Natural killer cell (primary cell): Measurements from ENCODE around the gene OR51M1. TPM values are rescaled to one million over a fixed set of nuclear protein-coding genes. Genes with fewer than 3 reads are reported as not detected.
"Not testable (repeated sequence)": the region's sequence is repeated elsewhere in the genome, so short reads cannot be mapped to it uniquely, and the experiment has no call there.

ENCODE experiments used
- ATAC-seq, 3 donors: fragments of 150-1000 bp in 2 of 3; fragments of 200-7000 bp in 1 of 3; cut with Tn5 transposase; 1 replicate in 1 of 3; 2 replicates in 2 of 3; pipeline ENCODE4 v1.10.0; 2021; ENCODE audit warnings: mild to moderate bottlenecking in 2 of 3, moderate library complexity in 2 of 3
- DNase-seq, 2 donors: peaks; one replicate each; pipeline versions ENCODE4 v3.0.0 to v3.0.0-alpha.2; 2013 to 2021; ENCODE audit warnings: mixed read lengths in 1 of 2
- H3K27ac ChIP-seq: one replicate; pipeline ENCODE4 v1.5.1; 2013; ENCODE audit warnings: mild to moderate bottlenecking, low read length
- H3K27me3 ChIP-seq: one replicate; pipeline ENCODE4 v1.6.1; 2013; ENCODE audit warnings: low read length; ENCODE audit not compliant: control insufficient read depth, insufficient read depth
- H3K36me3 ChIP-seq: one replicate; pipeline ENCODE4 v1.6.1; 2013; ENCODE audit warnings: low read length; ENCODE audit not compliant: control insufficient read depth, insufficient read depth
- H3K4me1 ChIP-seq: one replicate; pipeline ENCODE4 v1.6.1; 2013; ENCODE audit warnings: low read length; ENCODE audit not compliant: control insufficient read depth, insufficient read depth
- H3K4me3 ChIP-seq: one replicate; pipeline ENCODE4 v1.5.1; 2013; ENCODE audit warnings: low read length
- H3K9me3 ChIP-seq: one replicate; pipeline ENCODE4 v1.6.1; 2013; ENCODE audit warnings: low read length; ENCODE audit not compliant: control insufficient read depth, insufficient read depth
- H3K27ac Mint-ChIP-seq, 2 donors: one replicate each; pipeline ENCODE4 v1.8.0; 2022; ENCODE audit warnings: mild to moderate bottlenecking in 2 of 2, mixed read lengths in 2 of 2, moderate library complexity in 1 of 2
- H3K27me3 Mint-ChIP-seq, 2 donors: one replicate each; pipeline ENCODE4 v1.8.0; 2022; ENCODE audit warnings: low read depth in 2 of 2, mixed read lengths in 2 of 2
- H3K36me3 Mint-ChIP-seq: one replicate; pipeline ENCODE4 v1.8.0; 2022; ENCODE audit warnings: mixed read lengths
- H3K4me1 Mint-ChIP-seq, 2 donors: one replicate each; pipeline ENCODE4 v1.8.0; 2022; ENCODE audit warnings: mixed read lengths in 2 of 2
- H3K4me3 Mint-ChIP-seq: one replicate; pipeline ENCODE4 v1.8.0; 2022; ENCODE audit warnings: mild to moderate bottlenecking, moderate library complexity, mixed read lengths
- H3K9me3 Mint-ChIP-seq, 2 donors: one replicate each; pipeline ENCODE4 v1.8.0; 2022; ENCODE audit warnings: mixed read lengths in 2 of 2
- WGBS: methylation state at CpG from one replicate; pipeline ENCODE4 v1.1.7; 2013; ENCODE audit warnings: missing lambda C conversion rate; ENCODE audit not compliant: insufficient coverage; 5-methylcytosine and 5-hydroxymethylcytosine counted together
- intact Hi-C: fragments of 100-400 bp; cut with micrococcal nuclease; formaldehyde crosslinking; loops from one replicate; pipeline ENCODE4 v1.14.2; 2022
- total RNA-seq, 4 donors: library from RNA; stranded (reverse); fragments of 120-200 nt in 1 of 4; gene quantifications; one replicate each; pipeline versions ENCODE4 v1.2.3 to v1.2.4, GENCODE V29; 2013 to 2022
- TF ChIP-seq, protein P1 (sequence below): fragments of 200-600 bp; IDR thresholded peaks from one replicate; pipeline ENCODE4 v1.8.0; 2022; ENCODE audit warnings: antibody characterized with exemption

OR51M1 gene
- total RNA-seq, 3 donors from 2014 or later (not counting 1 experiment from before 2014, with no cell fraction given) = not detected

DNA sequence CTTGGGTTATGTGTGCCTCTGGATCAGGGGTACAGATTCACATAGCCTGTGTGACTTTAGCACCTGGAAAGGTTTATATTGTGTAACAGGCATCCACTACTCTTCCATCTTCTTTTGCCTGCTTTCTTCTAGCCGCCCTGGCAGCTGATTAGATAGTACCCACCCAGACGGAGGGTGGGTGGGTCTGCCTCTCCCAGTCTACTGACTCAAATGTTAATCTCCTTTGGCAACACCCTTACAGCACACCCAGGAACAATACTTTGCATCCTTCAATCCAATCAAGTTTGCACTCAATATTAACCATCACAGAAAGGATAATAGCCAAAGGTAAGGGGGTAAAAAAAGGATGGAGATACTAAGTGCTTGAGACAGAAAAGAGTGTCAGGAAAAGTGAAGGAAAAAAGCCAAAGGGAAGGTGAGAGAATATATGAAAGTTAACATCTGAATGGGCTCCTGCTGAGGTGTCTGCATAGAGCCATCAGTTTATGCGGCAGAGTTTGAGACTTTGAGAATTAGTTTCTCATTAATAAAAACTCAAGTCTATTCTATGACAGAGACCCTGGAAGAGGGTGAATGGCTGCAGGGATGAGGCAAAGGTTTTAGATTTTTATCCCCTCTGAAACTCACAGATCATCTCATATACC lies 34.9 kb upstream of the OR51M1 start:
- no peak for DNase-seq
- no peak for ATAC-seq
- TF ChIP-seq, protein P1, sequence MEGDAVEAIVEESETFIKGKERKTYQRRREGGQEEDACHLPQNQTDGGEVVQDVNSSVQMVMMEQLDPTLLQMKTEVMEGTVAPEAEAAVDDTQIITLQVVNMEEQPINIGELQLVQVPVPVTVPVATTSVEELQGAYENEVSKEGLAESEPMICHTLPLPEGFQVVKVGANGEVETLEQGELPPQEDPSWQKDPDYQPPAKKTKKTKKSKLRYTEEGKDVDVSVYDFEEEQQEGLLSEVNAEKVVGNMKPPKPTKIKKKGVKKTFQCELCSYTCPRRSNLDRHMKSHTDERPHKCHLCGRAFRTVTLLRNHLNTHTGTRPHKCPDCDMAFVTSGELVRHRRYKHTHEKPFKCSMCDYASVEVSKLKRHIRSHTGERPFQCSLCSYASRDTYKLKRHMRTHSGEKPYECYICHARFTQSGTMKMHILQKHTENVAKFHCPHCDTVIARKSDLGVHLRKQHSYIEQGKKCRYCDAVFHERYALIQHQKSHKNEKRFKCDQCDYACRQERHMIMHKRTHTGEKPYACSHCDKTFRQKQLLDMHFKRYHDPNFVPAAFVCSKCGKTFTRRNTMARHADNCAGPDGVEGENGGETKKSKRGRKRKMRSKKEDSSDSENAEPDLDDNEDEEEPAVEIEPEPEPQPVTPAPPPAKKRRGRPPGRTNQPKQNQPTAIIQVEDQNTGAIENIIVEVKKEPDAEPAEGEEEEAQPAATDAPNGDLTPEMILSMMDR = no peak
- Mint-ChIP-seq H3K4me3 (no peak overlapping the region), H3K27ac (no peak overlapping the region), H3K27me3 (peaks cover 0 to 5% of the 10 kb centered on the region in 2 donors), H3K4me1 (no peaks in the 10 kb centered on the region), H3K9me3 (peaks cover 3% of the 10 kb centered on the region in 2 donors), H3K36me3 (no peaks in the 10 kb centered on the region)
- H3K27me3 ChIP-seq = no peaks in the 10 kb centered on the region
- H3K4me3 ChIP-seq = no peak overlapping the region
- H3K27ac ChIP-seq = no peak overlapping the region
- no peaks in the 10 kb centered on the region for H3K4me1 ChIP-seq
- WGBS = 77% methylated on average over 2 of the region's 3 CpGs
- no peaks in the 10 kb centered on the region for H3K9me3 ChIP-seq
- H3K36me3 ChIP-seq = no peaks in the 10 kb centered on the region
- intact Hi-C loops = no loop called here

DNA sequence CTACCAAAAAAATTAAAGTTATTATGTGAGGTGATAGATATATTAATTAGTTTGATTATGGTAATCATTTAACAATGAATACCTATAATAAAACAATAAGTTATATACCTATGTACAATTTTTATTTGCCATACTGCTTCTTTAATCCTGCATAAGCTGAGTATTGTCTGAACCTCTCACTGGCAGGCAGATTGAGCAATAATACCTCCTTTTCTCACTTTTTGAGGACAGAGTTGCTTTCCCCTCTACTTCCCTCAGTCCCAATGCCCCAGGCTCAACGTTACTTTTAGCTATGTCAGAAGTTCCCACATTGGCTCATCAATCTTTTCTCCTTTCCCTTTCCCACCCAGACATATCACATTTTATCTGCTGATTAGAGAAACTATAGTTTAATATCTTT lies 34.1 kb upstream of the OR51M1 start:
- H3K36me3 Mint-ChIP-seq = no peaks in the 10 kb centered on the region
- ATAC-seq (no peak), DNase-seq (no peak)
- H3K4me1 Mint-ChIP-seq = no peaks in the 10 kb centered on the region
- intact Hi-C loops = no loop called here
- H3K36me3 ChIP-seq = no peaks in the 10 kb centered on the region
- peaks cover 3% of the 10 kb centered on the region in 2 donors for H3K9me3 Mint-ChIP-seq
- H3K9me3 ChIP-seq = no peaks in the 10 kb centered on the region
- TF ChIP-seq, protein P1 = no peak
- 69% methylated on average over 1 of the region's 1 CpG for WGBS
- no peaks in the 10 kb centered on the region for H3K4me1 ChIP-seq
- no peak overlapping the region for H3K27ac Mint-ChIP-seq
- H3K27me3 ChIP-seq = no peaks in the 10 kb centered on the region
- no peak overlapping the region for H3K4me3 ChIP-seq
- H3K27ac ChIP-seq = no peak overlapping the region
- H3K4me3 Mint-ChIP-seq = no peak overlapping the region
- peaks cover 0 to 5% of the 10 kb centered on the region in 2 donors for H3K27me3 Mint-ChIP-seq

DNA sequence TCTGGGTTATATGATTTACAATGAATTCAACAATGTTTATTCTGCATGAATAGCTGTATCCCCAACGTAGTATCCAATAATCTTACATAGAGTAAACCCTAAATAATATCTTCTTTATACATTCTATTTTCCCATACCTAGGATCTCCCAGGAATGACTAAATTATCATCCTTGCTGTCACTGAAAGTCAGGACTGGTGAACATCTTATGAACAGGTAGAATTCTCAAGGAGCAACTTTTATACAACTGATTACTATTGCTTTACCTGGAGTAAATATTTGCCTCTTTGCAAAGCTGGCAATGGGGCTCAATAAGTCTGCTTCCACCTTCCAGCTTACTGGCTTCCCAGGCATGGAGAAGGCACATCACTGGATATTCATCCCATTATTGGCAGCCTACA lies 32.4 kb upstream of the OR51M1 start, which contains the start of gene OR51B6:
Gene OR51B6 (plus strand): TSS at position 301 of the 400 bp plus-strand sequence. CDS start 0 bp downstream, at position 301.
- Mint-ChIP-seq H3K4me1 (no peaks in the 10 kb centered on the region), H3K27ac (no peak within 1 kb of the TSS), H3K9me3 (peaks cover 3 to 4% of the 10 kb centered on the region in 2 donors), H3K27me3 (peaks cover 0 to 5% of the 10 kb centered on the region in 2 donors), H3K36me3 (no peaks in the 10 kb centered on the region), H3K4me3 (no peak within 1 kb of the TSS)
- no peak within 1 kb of the TSS for H3K27ac ChIP-seq
- no peaks in the 10 kb centered on the region for H3K27me3 ChIP-seq
- H3K4me1 ChIP-seq = no peaks in the 10 kb centered on the region
- no peak within 1 kb of the TSS for H3K4me3 ChIP-seq
- no peaks in the 10 kb centered on the region for H3K36me3 ChIP-seq
- H3K9me3 ChIP-seq = no peaks in the 10 kb centered on the region
- ATAC-seq (no peak), DNase-seq (no peak)
- intact Hi-C loops = no loop called here
- TF ChIP-seq, protein P1 = no peak
- WGBS = 80% methylated on average over 1 of the region's 1 CpG

DNA sequence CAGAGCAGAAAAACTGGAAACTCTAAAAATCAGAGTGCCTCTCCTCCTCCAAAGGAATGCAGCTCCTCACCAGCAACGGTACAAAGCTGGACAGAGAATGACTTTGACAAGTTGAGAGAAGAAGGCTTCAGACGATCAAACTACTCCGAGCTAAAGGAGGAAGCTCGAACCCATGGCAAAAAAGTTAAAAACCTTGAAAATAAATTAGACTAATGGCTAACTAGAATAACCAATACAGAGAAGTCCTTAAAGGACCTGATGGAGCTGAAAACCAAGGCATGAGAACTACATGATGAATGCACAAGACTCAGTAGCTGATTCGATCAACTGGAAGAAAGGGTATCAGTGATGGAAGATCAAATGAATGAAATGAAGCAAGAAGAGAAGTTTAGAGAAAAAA lies 27.6 kb upstream of the OR51M1 start:
- WGBS = 83% methylated on average over 5 of the region's 5 CpGs
- H3K27ac ChIP-seq, ATAC-seq, H3K36me3 Mint-ChIP-seq, H3K4me1 ChIP-seq, H3K4me3 ChIP-seq, H3K4me3 Mint-ChIP-seq, H3K4me1 Mint-ChIP-seq, intact Hi-C loops, H3K27me3 Mint-ChIP-seq, H3K9me3 ChIP-seq, H3K9me3 Mint-ChIP-seq, H3K27ac Mint-ChIP-seq, H3K36me3 ChIP-seq, H3K27me3 ChIP-seq, DNase-seq: not testable (repeated sequence)
